GM19351 (cell line): Measurements from ENCODE around the gene LHFPL6.

Source experiments
- ATAC-seq: cut with Tn5 transposase; IDR thresholded peaks from one replicate; pipeline ENCODE4 v1.9.1; 2021; ENCODE audit warnings: mild to moderate bottlenecking, moderate library complexity; ENCODE audit not compliant: unreplicated experiment

Gene LHFPL6

GRCh38 chr13:39397226-39397895, 205.6 kb downstream of the LHFPL6 start:
- ATAC-seq = no peak

GRCh38 chr13:39394796-39395678, 208.0 kb downstream of the LHFPL6 start:
- no peak for ATAC-seq

GRCh38 chr13:39391761-39392160, 211.2 kb downstream of the LHFPL6 start:
- no peak for ATAC-seq

- ATAC-seq = no peak
Observed at GRCh38 chr13:39389013-39389412, 214.0 kb downstream of the LHFPL6 start.

GRCh38 chr13:39385621-39386231, 217.3 kb downstream of the LHFPL6 start:
- ATAC-seq = no peak

GRCh38 chr13:39385154-39385553, 217.8 kb downstream of the LHFPL6 start:
- ATAC-seq = no peak

GRCh38 chr13:39381456-39381855, 221.5 kb downstream of the LHFPL6 start:
- no peak for ATAC-seq

- ATAC-seq = no peak
Observed at GRCh38 chr13:39379667-39380655, 223.0 kb downstream of the LHFPL6 start.

- peak; percentile 96 for ATAC-seq
Observed at GRCh38 chr13:39379118-39379517, 223.9 kb downstream of the LHFPL6 start.

GRCh38 chr13:39378306-39378705, 224.7 kb downstream of the LHFPL6 start:
- ATAC-seq = no peak

GRCh38 chr13:39377699-39378098, 225.3 kb downstream of the LHFPL6 start:
- ATAC-seq = no peak

GRCh38 chr13:39376076-39376475, 226.9 kb downstream of the LHFPL6 start:
- no peak for ATAC-seq

- ATAC-seq = no peak
Observed at GRCh38 chr13:39375601-39376000, 227.4 kb downstream of the LHFPL6 start.

GRCh38 chr13:39374741-39375189, 228.2 kb downstream of the LHFPL6 start:
- ATAC-seq = no peak

- ATAC-seq = no peak
Observed at GRCh38 chr13:39373145-39373544, 229.8 kb downstream of the LHFPL6 start.

- ATAC-seq = no peak
Observed at GRCh38 chr13:39371706-39372105, 231.3 kb downstream of the LHFPL6 start.

- ATAC-seq = no peak
Observed at GRCh38 chr13:39370554-39370953, 232.4 kb downstream of the LHFPL6 start.

- no peak for ATAC-seq
Observed at GRCh38 chr13:39370048-39370447, 232.9 kb downstream of the LHFPL6 start.

GRCh38 chr13:39369161-39369890, 233.7 kb downstream of the LHFPL6 start:
- ATAC-seq = no peak

GRCh38 chr13:39365879-39366278, 237.1 kb downstream of the LHFPL6 start:
- no peak for ATAC-seq
